ENCODE measurements around the gene SKIC3. TPM values are rescaled to one million over a fixed set of nuclear protein-coding genes. Genes with fewer than 3 reads are reported as not detected.

SKIC3 gene
- total RNA-seq, 1 donor from 2014 or later: 163 TPM

- H3K4me1 Mint-ChIP-seq (ENCODE audit: low read depth, unreplicated experiment): peaks cover 7% of the 10 kb centered on the region
- peaks cover 1% of the 10 kb centered on the region for H3K27me3 Mint-ChIP-seq (ENCODE audit: unreplicated experiment)
- no peaks in the 10 kb centered on the region for H3K36me3 Mint-ChIP-seq (ENCODE audit: unreplicated experiment)
- H3K27ac Mint-ChIP-seq (ENCODE audit: unreplicated experiment): no peak overlapping the region
- H3K4me3 Mint-ChIP-seq (ENCODE audit: unreplicated experiment): no peak overlapping the region
- H3K9me3 Mint-ChIP-seq (ENCODE audit: unreplicated experiment): peaks cover 4% of the 10 kb centered on the region
- no peak for TF ChIP-seq CTCF (IDR thresholded peaks at IDR 0.05; ENCODE audit: partially characterized antibody, unreplicated experiment)
- no peak for DNase-seq
Observed at GRCh38 chr5:95565280-95565920, 10.6 kb upstream of the SKIC3 start.

GRCh38 chr5:95564450-95564849, 9.7 kb upstream of the SKIC3 start:
- peaks cover 7% of the 10 kb centered on the region for H3K4me1 Mint-ChIP-seq (ENCODE audit: low read depth, unreplicated experiment)
- peak overlapping the region; percentile 0 for H3K4me3 Mint-ChIP-seq (ENCODE audit: unreplicated experiment)
- H3K36me3 Mint-ChIP-seq (ENCODE audit: unreplicated experiment): no peaks in the 10 kb centered on the region
- peaks cover 1% of the 10 kb centered on the region for H3K27me3 Mint-ChIP-seq (ENCODE audit: unreplicated experiment)
- H3K27ac Mint-ChIP-seq (ENCODE audit: unreplicated experiment): peak overlapping the region; percentile 1
- no peak for DNase-seq
- H3K9me3 Mint-ChIP-seq (ENCODE audit: unreplicated experiment): peaks cover 4% of the 10 kb centered on the region
- TF ChIP-seq CTCF (IDR thresholded peaks at IDR 0.05; ENCODE audit: partially characterized antibody, unreplicated experiment): no peak

GRCh38 chr5:95563367-95563766, 8.6 kb upstream of the SKIC3 start:
- peaks cover 4% of the 10 kb centered on the region for H3K9me3 Mint-ChIP-seq (ENCODE audit: unreplicated experiment)
- H3K4me1 Mint-ChIP-seq (ENCODE audit: low read depth, unreplicated experiment): peaks cover 7% of the 10 kb centered on the region
- no peak for DNase-seq
- H3K4me3 Mint-ChIP-seq (ENCODE audit: unreplicated experiment): no peak overlapping the region
- TF ChIP-seq CTCF (IDR thresholded peaks at IDR 0.05; ENCODE audit: partially characterized antibody, unreplicated experiment): no peak
- H3K27ac Mint-ChIP-seq (ENCODE audit: unreplicated experiment): no peak overlapping the region
- H3K27me3 Mint-ChIP-seq (ENCODE audit: unreplicated experiment): peaks cover 1% of the 10 kb centered on the region
- H3K36me3 Mint-ChIP-seq (ENCODE audit: unreplicated experiment): no peaks in the 10 kb centered on the region

- no peak for TF ChIP-seq CTCF (IDR thresholded peaks at IDR 0.05; ENCODE audit: partially characterized antibody, unreplicated experiment)
- no peak for DNase-seq
- Mint-ChIP-seq H3K4me3 (ENCODE audit: unreplicated experiment) (no peak overlapping the region), H3K36me3 (ENCODE audit: unreplicated experiment) (no peaks in the 10 kb centered on the region), H3K4me1 (ENCODE audit: low read depth, unreplicated experiment) (peaks cover 7% of the 10 kb centered on the region), H3K27ac (ENCODE audit: unreplicated experiment) (no peak overlapping the region), H3K9me3 (ENCODE audit: unreplicated experiment) (peaks cover 4% of the 10 kb centered on the region), H3K27me3 (ENCODE audit: unreplicated experiment) (peaks cover 1% of the 10 kb centered on the region)
Observed at GRCh38 chr5:95562282-95562681, 7.5 kb upstream of the SKIC3 start.

GRCh38 chr5:95557841-95558240, 3.1 kb upstream of the SKIC3 start:
- DNase-seq: no peak
- TF ChIP-seq CTCF (IDR thresholded peaks at IDR 0.05; ENCODE audit: partially characterized antibody, unreplicated experiment): no peak
- Mint-ChIP-seq H3K27me3 (ENCODE audit: unreplicated experiment) (peaks cover 2% of the 10 kb centered on the region), H3K4me1 (ENCODE audit: low read depth, unreplicated experiment) (peaks cover 11% of the 10 kb centered on the region), H3K4me3 (ENCODE audit: unreplicated experiment) (no peak overlapping the region), H3K36me3 (ENCODE audit: unreplicated experiment) (no peaks in the 10 kb centered on the region), H3K9me3 (ENCODE audit: unreplicated experiment) (peaks cover 8% of the 10 kb centered on the region), H3K27ac (ENCODE audit: unreplicated experiment) (no peak overlapping the region)
